Lower leg skin (tissue), 3 donors: ENCODE data around the gene SERHL2.

ENCODE experiments used
- CTCF ChIP-seq, 3 donors: fragments of 450-650 bp; IDR thresholded peaks; one replicate each; pipeline ENCODE4 v1.5.1; 2016; ENCODE audit warnings: antibody characterized with exemption in 3 of 3, mild to moderate bottlenecking in 3 of 3, moderate library complexity in 2 of 3
- POLR2A ChIP-seq, 2 donors: fragments of 450-650 bp; IDR thresholded peaks; one replicate each; pipeline ENCODE4 v1.6.1; 2016 to 2017; ENCODE audit warnings: antibody characterized with exemption in 2 of 2, mild to moderate bottlenecking in 1 of 2, moderate library complexity in 1 of 2

- no peak for TF ChIP-seq CTCF (IDR thresholded peaks at IDR 0.05)
- no peak for TF ChIP-seq POLR2A (IDR thresholded peaks at IDR 0.05)
Observed at GRCh38 chr22:42584364-42584940, 30.7 kb downstream of the SERHL2 start.
